Smooth muscle cell (in vitro differentiated cells): ENCODE measurements around the gene GBX2. TPM values are rescaled to one million over a fixed set of nuclear protein-coding genes. Genes with fewer than 3 reads are reported as not detected.

Experiments
- DNase-seq: peaks from one replicate; lab custom pipeline; 2025; ENCODE audit not compliant: unreplicated experiment; lab: John Stamatoyannopoulos, UW
- H2AFZ ChIP-seq: fragments of 200-600 bp; sonication (generic); 2 replicates; pipeline ENCODE4 v1.6.0; 2016; ENCODE audit warnings: antibody characterized with exemption, low read depth, mild to moderate bottlenecking
- H3F3A ChIP-seq: fragments of 200-600 bp; sonication (generic); 2 replicates; pipeline ENCODE4 v1.6.0; 2017; ENCODE audit warnings: antibody characterized with exemption, low read depth
- H3K27ac ChIP-seq: fragments of 200-600 bp; sonication (generic); 2 replicates; pipeline ENCODE4 v1.5.1; 2016; ENCODE audit warnings: low read depth, mild to moderate bottlenecking
- H3K27me3 ChIP-seq: fragments of 200-600 bp; sonication (generic); 2 replicates; pipeline ENCODE4 v1.6.1; 2016; ENCODE audit warnings: low read depth, mild to moderate bottlenecking
- H3K36me3 ChIP-seq: fragments of 200-600 bp; sonication (generic); 2 replicates; pipeline ENCODE4 v1.5.1; 2016; ENCODE audit warnings: low read depth
- H3K4me1 ChIP-seq: fragments of 200-600 bp; sonication (generic); 2 replicates; pipeline ENCODE4 v1.5.1; 2016; ENCODE audit warnings: low read depth
- H3K4me2 ChIP-seq: fragments of 200-600 bp; sonication (generic); 2 replicates; pipeline ENCODE4 v1.6.0; 2016; ENCODE audit warnings: mild to moderate bottlenecking
- H3K4me3 ChIP-seq: fragments of 200-600 bp; sonication (generic); 2 replicates; pipeline ENCODE4 v1.5.1; 2016; ENCODE audit warnings: mild to moderate bottlenecking
- H3K79me2 ChIP-seq: fragments of 200-600 bp; sonication (generic); 2 replicates; pipeline ENCODE4 v1.6.0; 2016; ENCODE audit warnings: low read depth, mild to moderate bottlenecking
- H3K9ac ChIP-seq: fragments of 200-600 bp; sonication (generic); 2 replicates; pipeline ENCODE4 v1.6.0; 2016; ENCODE audit warnings: low read depth
- H3K9me3 ChIP-seq: fragments of 200-600 bp; sonication (generic); replicated peaks from 2 replicates; pipeline ENCODE4 v1.5.1; 2016; ENCODE audit warnings: low read depth
- H4K20me1 ChIP-seq: fragments of 200-600 bp; sonication (generic); 2 replicates; pipeline ENCODE4 v1.6.0; 2016; ENCODE audit warnings: low read depth
- WGBS: methylation state at CpG from one replicate; pipeline ENCODE4 v1.1.7; 2016; ENCODE audit warnings: low lambda C conversion rate; 5-methylcytosine and 5-hydroxymethylcytosine counted together
- polyA plus RNA-seq: library from polyadenylated mRNA; unstranded; fragments of >200 nt; fragmentation: Nextera tagmentation; extraction: Ambion mirVana; gene quantifications from 2 replicates; pipeline ENCODE4 v1.2.1, GENCODE V29; 2016
- small RNA-seq: library from RNA; depleted of rRNA; stranded (forward); fragments of <200 nt; gene quantifications from one replicate; pipeline ENCODE3, GENCODE V24; 2014
- total RNA-seq: library from RNA; depleted of rRNA; stranded (reverse); fragments of >200 nt; gene quantifications from 2 replicates; pipeline ENCODE4 v1.2.3, GENCODE V29; 2014
- TF ChIP-seq, protein P1 (sequence below): fragments of 200-600 bp; sonication (generic); IDR thresholded peaks from 2 replicates; pipeline ENCODE4 v1.5.1; 2017; ENCODE audit warnings: borderline replicate concordance, mild to moderate bottlenecking, antibody characterized with exemption; ENCODE audit not compliant: insufficient read depth, poor library complexity, severe bottlenecking

Gene GBX2
- total and polyA plus RNA-seq, 2 experiments from 2014 or later, result not detected

DNA sequence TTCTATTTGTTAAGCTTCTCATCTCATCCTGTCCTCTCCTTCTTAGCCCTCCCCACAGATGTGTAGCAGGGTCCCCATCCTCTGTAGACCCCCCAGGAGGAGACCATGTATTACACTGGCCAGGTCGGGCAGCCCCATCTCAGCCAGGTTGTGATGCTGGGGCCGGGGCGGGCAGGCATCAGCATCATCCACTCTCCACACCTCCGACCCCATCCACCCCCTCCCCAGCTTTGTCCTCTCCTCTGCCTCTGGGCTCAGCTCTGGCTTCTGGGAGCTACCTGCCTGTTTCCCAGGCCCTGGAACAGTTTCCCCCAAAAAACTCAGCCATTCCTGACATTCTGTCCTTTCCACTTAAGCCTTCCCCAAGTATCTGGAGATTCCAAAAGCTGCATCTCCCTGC is 49.2 kb downstream of the GBX2 start:
- H3F3A ChIP-seq, result no peaks in the 10 kb centered on the region
- no peak for DNase-seq
- no peak overlapping the region for H2AFZ ChIP-seq
- no peak overlapping the region for H3K27ac ChIP-seq
- H3K9me3 ChIP-seq, result no peaks in the 10 kb centered on the region
- H3K4me2 ChIP-seq, result no peak overlapping the region
- H3K36me3 ChIP-seq, result no peaks in the 10 kb centered on the region
- no peak overlapping the region for H3K9ac ChIP-seq
- no peaks in the 10 kb centered on the region for H3K79me2 ChIP-seq
- 92% methylated on average over 4 of the region's 4 CpGs for WGBS
- TF ChIP-seq, protein P1, sequence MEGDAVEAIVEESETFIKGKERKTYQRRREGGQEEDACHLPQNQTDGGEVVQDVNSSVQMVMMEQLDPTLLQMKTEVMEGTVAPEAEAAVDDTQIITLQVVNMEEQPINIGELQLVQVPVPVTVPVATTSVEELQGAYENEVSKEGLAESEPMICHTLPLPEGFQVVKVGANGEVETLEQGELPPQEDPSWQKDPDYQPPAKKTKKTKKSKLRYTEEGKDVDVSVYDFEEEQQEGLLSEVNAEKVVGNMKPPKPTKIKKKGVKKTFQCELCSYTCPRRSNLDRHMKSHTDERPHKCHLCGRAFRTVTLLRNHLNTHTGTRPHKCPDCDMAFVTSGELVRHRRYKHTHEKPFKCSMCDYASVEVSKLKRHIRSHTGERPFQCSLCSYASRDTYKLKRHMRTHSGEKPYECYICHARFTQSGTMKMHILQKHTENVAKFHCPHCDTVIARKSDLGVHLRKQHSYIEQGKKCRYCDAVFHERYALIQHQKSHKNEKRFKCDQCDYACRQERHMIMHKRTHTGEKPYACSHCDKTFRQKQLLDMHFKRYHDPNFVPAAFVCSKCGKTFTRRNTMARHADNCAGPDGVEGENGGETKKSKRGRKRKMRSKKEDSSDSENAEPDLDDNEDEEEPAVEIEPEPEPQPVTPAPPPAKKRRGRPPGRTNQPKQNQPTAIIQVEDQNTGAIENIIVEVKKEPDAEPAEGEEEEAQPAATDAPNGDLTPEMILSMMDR, result no peak
- no peak overlapping the region for H3K4me3 ChIP-seq
- peaks cover 8% of the 10 kb centered on the region for H3K4me1 ChIP-seq
- no peaks in the 10 kb centered on the region for H4K20me1 ChIP-seq
- no peaks in the 10 kb centered on the region for H3K27me3 ChIP-seq

DNA sequence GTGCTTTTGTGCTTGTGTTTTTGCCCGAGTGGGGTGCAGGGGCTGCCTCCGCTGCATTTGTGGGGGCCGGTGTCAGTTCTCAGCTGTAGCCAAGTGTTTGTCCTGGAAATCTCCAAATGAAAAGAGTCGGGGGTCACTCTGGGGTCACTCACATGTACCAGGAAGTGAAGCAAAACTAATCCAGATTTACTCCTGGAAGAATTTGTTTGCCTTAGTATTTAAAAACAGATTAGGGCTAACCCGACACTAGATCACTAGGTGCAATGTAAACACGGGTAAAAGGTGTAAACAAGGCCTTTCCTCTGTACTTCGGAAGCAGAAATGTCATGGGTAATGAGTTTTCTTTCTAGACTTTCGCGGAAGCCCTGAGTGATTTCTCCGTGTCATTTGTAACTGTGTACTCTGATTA is 50.3 kb downstream of the GBX2 start:
- no peaks in the 10 kb centered on the region for H3K27me3 ChIP-seq
- H3K4me3 ChIP-seq, result no peak overlapping the region
- WGBS, result 88% methylated on average over 10 of the region's 10 CpGs
- TF ChIP-seq, protein P1, result no peak
- no peaks in the 10 kb centered on the region for H3F3A ChIP-seq
- H3K9ac ChIP-seq, result no peak overlapping the region
- H2AFZ ChIP-seq, result no peak overlapping the region
- H4K20me1 ChIP-seq, result no peaks in the 10 kb centered on the region
- DNase-seq, result no peak
- no peak overlapping the region for H3K4me2 ChIP-seq
- H3K9me3 ChIP-seq, result no peaks in the 10 kb centered on the region
- peaks cover 8% of the 10 kb centered on the region for H3K4me1 ChIP-seq
- H3K27ac ChIP-seq, result no peak overlapping the region
- no peaks in the 10 kb centered on the region for H3K36me3 ChIP-seq
- H3K79me2 ChIP-seq, result no peaks in the 10 kb centered on the region

DNA sequence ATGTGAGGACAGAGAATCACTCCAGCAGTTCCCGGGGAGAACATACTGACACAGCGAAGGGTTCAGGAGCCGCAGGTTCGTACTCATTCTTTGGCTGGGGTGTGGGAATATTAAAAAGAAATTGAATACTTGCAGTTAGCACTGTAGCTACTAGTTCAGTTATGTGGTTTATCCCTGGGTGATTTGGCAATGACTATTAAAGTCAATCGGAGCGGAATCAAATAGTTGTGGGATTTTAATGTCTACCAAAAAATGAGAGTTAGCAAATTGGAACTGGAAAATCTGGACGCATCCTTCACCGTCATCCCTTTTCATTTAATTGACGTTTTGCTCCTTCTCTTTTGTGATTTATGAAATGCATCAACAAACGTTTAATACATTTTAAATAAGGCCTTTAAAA is 50.8 kb downstream of the GBX2 start:
- Histone ChIP-seq H3F3A (no peaks in the 10 kb centered on the region), H3K4me3 (no peak overlapping the region), H3K36me3 (no peaks in the 10 kb centered on the region), H3K4me2 (no peak overlapping the region), H3K27ac (no peak overlapping the region), H3K79me2 (no peaks in the 10 kb centered on the region), H3K9ac (no peak overlapping the region), H4K20me1 (no peaks in the 10 kb centered on the region), H3K9me3 (no peaks in the 10 kb centered on the region), H2AFZ (no peak overlapping the region), H3K27me3 (no peaks in the 10 kb centered on the region), H3K4me1 (peaks cover 8% of the 10 kb centered on the region)
- TF ChIP-seq, protein P1, result no peak
- WGBS, result 93% methylated on average over 10 of the region's 10 CpGs
- no peak for DNase-seq

Small RNAs within 50 kb of the gene (small RNA-seq; reads per million reads assigned to genes)
- gene RF00019 (not detected), gene RNU1-31P (not detected)

Other genes starting within 250 kb of the GBX2 start
- gene ASB18, start 96.0 kb upstream of the GBX2 start, total RNA-seq, result not detected in 2 replicates
- 0.05 TPM in 1 of 2 replicates, not detected in the other for gene ASB18, start 96.0 kb upstream of the GBX2 start, polyA plus RNA-seq